ENCODE results near the gene LZIC.

The LZIC gene

DNA sequence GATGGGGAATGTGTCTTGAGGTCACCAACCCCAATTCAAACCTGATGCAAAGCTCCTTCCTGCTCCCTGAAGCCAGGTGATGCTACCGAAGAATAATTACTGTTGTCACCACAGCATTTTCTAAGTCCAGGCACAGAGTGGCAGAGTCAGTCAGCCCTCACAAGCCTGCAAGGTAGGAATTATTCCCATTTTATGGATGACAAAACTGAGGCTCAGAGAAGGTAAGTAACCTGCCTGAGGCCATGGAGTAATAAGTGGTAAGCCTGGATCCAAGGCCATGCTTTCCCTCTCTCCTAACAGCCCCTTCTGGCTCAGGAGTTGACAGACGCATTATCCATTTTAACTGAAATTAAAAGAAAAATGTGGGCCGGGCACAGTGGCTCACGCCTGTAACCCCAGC is 56.1 kb downstream of the LZIC start:
- H2AK5ac ChIP-seq (ENCODE audit: low read length, severe bottlenecking): no peak overlapping the region
- no peak overlapping the region for H3K14ac ChIP-seq (ENCODE audit: low read length in 2 of 2)
- no peak overlapping the region for H3K4me3 ChIP-seq (ENCODE audit: insufficient read depth in 1 of 2, low read depth in 1 of 2, low read length in 2 of 2)
- H2AFZ ChIP-seq (ENCODE audit: low read depth, low read length): no peak overlapping the region
- H3K79me1 ChIP-seq (replicated peaks; ENCODE audit: low read length, poor library complexity, severe bottlenecking): peaks cover 46% of the 10 kb centered on the region
- H4K8ac ChIP-seq (ENCODE audit: low read length): no peak overlapping the region
- 96% methylated on average over 4 of the region's 4 CpGs for WGBS
- H2BK15ac ChIP-seq (ENCODE audit: low read depth, poor library complexity, severe bottlenecking): no peak overlapping the region
- H2BK12ac ChIP-seq (ENCODE audit: low read length in 2 of 2): no peak overlapping the region
- peak overlapping the region; percentile 52 for H4K91ac ChIP-seq (ENCODE audit: low read length)
- H3K4ac ChIP-seq (ENCODE audit: low read depth in 1 of 2, low read length in 2 of 2): peak overlapping the region in 1 of 2 experiments; percentile 72
- H3K4me1 ChIP-seq (ENCODE audit: control insufficient read depth, insufficient read depth, low read depth, low read length): peaks cover 44% of the 10 kb centered on the region
- peaks cover 0 to 5% of the 10 kb centered on the region in 2 experiments for H3K27me3 ChIP-seq (ENCODE audit: control insufficient read depth in 1 of 2, insufficient read depth in 1 of 2, low read length in 2 of 2)
- H3K9me3 ChIP-seq (ENCODE audit: control insufficient read depth, low read length): no peaks in the 10 kb centered on the region
- H3K4me2 ChIP-seq (ENCODE audit: low read length, poor library complexity, severe bottlenecking): no peak overlapping the region
- H3K9ac ChIP-seq (ENCODE audit: low read length): no peak overlapping the region
- no peak overlapping the region for H3K18ac ChIP-seq (ENCODE audit: low read depth in 1 of 2, low read length in 2 of 2)
- H3K23ac ChIP-seq (ENCODE audit: low read length in 2 of 2): no peak overlapping the region
- no peak overlapping the region for H2BK120ac ChIP-seq (ENCODE audit: low read depth, low read length)
- DNase-seq: no peak
- no peak overlapping the region for H2BK5ac ChIP-seq (ENCODE audit: low read depth, low read length, poor library complexity, severe bottlenecking)
- peaks cover 0 to 45% of the 10 kb centered on the region in 2 experiments for H3K36me3 ChIP-seq (ENCODE audit: control insufficient read depth in 1 of 2, insufficient read depth in 2 of 2, low read depth in 1 of 2, low read length in 2 of 2)
- no peak overlapping the region for H3K27ac ChIP-seq (ENCODE audit: low read length, poor library complexity, severe bottlenecking)

DNA sequence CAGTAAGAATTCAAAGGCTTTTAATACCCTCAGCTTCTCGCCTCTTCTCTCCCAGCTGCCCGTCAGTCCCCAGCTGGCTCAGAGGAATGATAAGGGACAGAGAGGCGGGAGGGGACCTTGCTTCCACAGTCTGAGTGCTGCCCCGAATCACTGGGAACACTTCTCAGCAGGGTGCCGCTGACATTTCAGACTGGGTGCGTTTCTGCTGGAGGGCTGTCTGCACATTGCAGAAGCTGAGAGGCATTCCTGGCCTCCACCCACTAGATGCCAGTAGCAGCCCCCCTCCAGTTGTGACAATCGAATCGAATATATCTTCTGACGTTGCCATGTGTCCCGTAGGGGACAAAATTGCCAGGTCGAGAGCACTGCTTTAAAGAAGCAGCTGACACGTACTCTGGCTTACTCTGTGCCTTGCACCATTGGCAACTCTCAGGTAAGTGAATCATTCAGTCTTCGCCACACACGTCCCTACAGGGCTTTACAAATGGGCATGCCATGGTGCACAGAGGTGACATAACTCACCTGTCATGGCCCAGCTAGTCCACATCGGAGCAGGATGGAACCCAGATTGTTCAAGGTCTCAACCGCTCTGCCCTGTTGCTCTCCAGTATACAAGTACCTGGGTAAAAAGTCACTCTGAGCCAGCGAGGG is 57.0 kb downstream of the LZIC start:
- peaks cover 0 to 5% of the 10 kb centered on the region in 2 experiments for H3K27me3 ChIP-seq (ENCODE audit: control insufficient read depth in 1 of 2, insufficient read depth in 1 of 2, low read length in 2 of 2)
- no peak overlapping the region for H3K18ac ChIP-seq (ENCODE audit: low read depth in 1 of 2, low read length in 2 of 2)
- H3K4me3 ChIP-seq (ENCODE audit: insufficient read depth in 1 of 2, low read depth in 1 of 2, low read length in 2 of 2): no peak overlapping the region
- no peak overlapping the region for H2BK5ac ChIP-seq (ENCODE audit: low read depth, low read length, poor library complexity, severe bottlenecking)
- peaks cover 43% of the 10 kb centered on the region for H3K79me1 ChIP-seq (replicated peaks; ENCODE audit: low read length, poor library complexity, severe bottlenecking)
- no peaks in the 10 kb centered on the region for H3K9me3 ChIP-seq (ENCODE audit: control insufficient read depth, low read length)
- no peak overlapping the region for H3K4me2 ChIP-seq (ENCODE audit: low read length, poor library complexity, severe bottlenecking)
- H4K8ac ChIP-seq (ENCODE audit: low read length): no peak overlapping the region
- peaks cover 46% of the 10 kb centered on the region for H3K4me1 ChIP-seq (ENCODE audit: control insufficient read depth, insufficient read depth, low read depth, low read length)
- H3K9ac ChIP-seq (ENCODE audit: low read length): no peak overlapping the region
- no peak overlapping the region for H2AFZ ChIP-seq (ENCODE audit: low read depth, low read length)
- H2BK12ac ChIP-seq (ENCODE audit: low read length in 2 of 2): peak overlapping the region in 1 of 2 experiments; percentile 15
- H3K23ac ChIP-seq (ENCODE audit: low read length in 2 of 2): no peak overlapping the region
- DNase-seq: no peak
- H3K27ac ChIP-seq (ENCODE audit: low read length, poor library complexity, severe bottlenecking): no peak overlapping the region
- peak overlapping the region; percentile 44 for H2AK5ac ChIP-seq (ENCODE audit: low read length, severe bottlenecking)
- no peak overlapping the region for H3K4ac ChIP-seq (ENCODE audit: low read depth in 1 of 2, low read length in 2 of 2)
- H4K91ac ChIP-seq (ENCODE audit: low read length): peak overlapping the region; percentile 54
- H3K14ac ChIP-seq (ENCODE audit: low read length in 2 of 2): peak overlapping the region in 1 of 2 experiments; percentile 44
- no peak overlapping the region for H2BK15ac ChIP-seq (ENCODE audit: low read depth, poor library complexity, severe bottlenecking)
- H2BK120ac ChIP-seq (ENCODE audit: low read depth, low read length): no peak overlapping the region
- peaks cover 0 to 45% of the 10 kb centered on the region in 2 experiments for H3K36me3 ChIP-seq (ENCODE audit: control insufficient read depth in 1 of 2, insufficient read depth in 2 of 2, low read depth in 1 of 2, low read length in 2 of 2)
- WGBS: 82% methylated on average over 17 of the region's 17 CpGs

DNA sequence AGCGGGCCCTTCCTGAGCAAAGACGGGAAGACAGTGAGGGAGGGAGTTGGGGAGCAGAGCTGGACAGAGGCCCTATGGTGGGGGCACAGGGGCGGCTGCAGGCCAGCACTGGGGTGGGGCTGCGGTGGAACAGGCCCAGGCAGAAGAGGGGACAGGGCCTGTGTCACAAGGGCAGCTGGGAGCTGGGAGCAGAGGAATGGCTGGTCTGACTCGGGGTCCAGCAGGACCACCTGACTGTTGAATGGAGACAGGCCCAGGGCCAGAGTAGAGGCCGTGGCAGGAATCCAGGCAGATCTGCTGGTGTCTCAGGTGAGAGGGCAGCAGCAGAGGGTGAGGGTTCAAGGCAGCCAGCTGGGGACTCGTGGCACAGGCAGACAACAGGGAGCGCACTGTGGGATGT is 58.4 kb downstream of the LZIC start:
- Histone ChIP-seq H3K18ac (ENCODE audit: low read depth in 1 of 2, low read length in 2 of 2) (no peak overlapping the region), H4K8ac (ENCODE audit: low read length) (no peak overlapping the region), H2AK5ac (ENCODE audit: low read length, severe bottlenecking) (no peak overlapping the region), H2AFZ (ENCODE audit: low read depth, low read length) (no peak overlapping the region), H3K4ac (ENCODE audit: low read depth in 1 of 2, low read length in 2 of 2) (no peak overlapping the region), H3K4me2 (ENCODE audit: low read length, poor library complexity, severe bottlenecking) (no peak overlapping the region), H3K14ac (ENCODE audit: low read length in 2 of 2) (no peak overlapping the region), H3K79me1 (replicated peaks; ENCODE audit: low read length, poor library complexity, severe bottlenecking) (peaks cover 43% of the 10 kb centered on the region), H2BK120ac (ENCODE audit: low read depth, low read length) (no peak overlapping the region), H3K4me3 (ENCODE audit: insufficient read depth in 1 of 2, low read depth in 1 of 2, low read length in 2 of 2) (no peak overlapping the region), H3K4me1 (ENCODE audit: control insufficient read depth, insufficient read depth, low read depth, low read length) (peaks cover 40% of the 10 kb centered on the region), H2BK15ac (ENCODE audit: low read depth, poor library complexity, severe bottlenecking) (peak overlapping the region; percentile 58), H3K27ac (ENCODE audit: low read length, poor library complexity, severe bottlenecking) (no peak overlapping the region), H4K91ac (ENCODE audit: low read length) (no peak overlapping the region), H3K9me3 (ENCODE audit: control insufficient read depth, low read length) (no peaks in the 10 kb centered on the region), H3K23ac (ENCODE audit: low read length in 2 of 2) (peak overlapping the region in 1 of 2 experiments; percentile 27), H3K36me3 (ENCODE audit: control insufficient read depth in 1 of 2, insufficient read depth in 2 of 2, low read depth in 1 of 2, low read length in 2 of 2) (peaks cover 0 to 45% of the 10 kb centered on the region in 2 experiments), H2BK5ac (ENCODE audit: low read depth, low read length, poor library complexity, severe bottlenecking) (no peak overlapping the region), H2BK12ac (ENCODE audit: low read length in 2 of 2) (no peak overlapping the region), H3K9ac (ENCODE audit: low read length) (no peak overlapping the region), H3K27me3 (ENCODE audit: control insufficient read depth in 1 of 2, insufficient read depth in 1 of 2, low read length in 2 of 2) (peaks cover 0 to 5% of the 10 kb centered on the region in 2 experiments)
- DNase-seq: no peak
- WGBS: 94% methylated on average over 8 of the region's 8 CpGs

DNA sequence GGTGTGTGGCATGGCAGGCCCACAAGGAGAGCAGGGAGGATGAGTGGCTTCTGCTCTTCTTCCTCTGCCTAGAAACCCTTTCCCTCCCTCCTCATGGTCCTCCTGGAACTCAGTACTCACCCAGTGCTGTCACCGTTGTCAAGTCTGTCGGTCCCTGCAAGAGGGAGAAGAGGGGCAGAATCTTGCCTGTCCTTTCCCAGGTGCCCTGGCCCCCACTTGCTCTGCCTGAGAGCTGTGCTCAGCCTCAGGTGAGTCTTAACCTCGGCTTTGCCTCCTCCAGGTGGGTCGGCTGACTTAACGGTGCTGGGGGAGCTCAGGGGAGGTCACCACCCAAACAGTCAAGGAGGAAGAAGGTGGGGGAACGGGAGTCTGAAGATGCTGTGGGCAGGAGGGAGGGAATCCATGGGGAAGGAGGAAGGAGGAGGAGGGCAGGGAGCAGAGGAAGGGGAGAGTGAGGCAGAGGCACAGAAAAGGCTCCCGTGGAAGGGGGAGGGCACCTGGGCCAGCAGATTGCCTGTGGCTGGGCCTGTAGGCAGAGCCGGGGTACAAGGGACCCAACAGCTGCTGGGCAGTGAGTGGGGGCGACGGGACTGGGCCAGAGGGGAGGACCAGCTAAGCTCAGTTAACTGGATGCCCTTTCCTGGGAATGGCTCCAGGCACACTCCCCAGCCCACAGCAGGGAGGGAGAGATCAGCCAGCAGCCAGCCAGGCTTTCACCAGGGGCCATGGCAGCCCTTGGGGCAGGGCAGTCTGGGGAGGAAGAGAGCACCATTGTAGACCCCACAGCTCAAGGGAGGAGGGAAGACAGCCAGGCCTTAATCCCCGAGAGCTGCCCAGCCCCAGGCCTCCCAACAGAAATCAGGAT is 59.4 kb downstream of the LZIC start:
- Histone ChIP-seq H3K27ac (ENCODE audit: low read length, poor library complexity, severe bottlenecking) (no peak overlapping the region), H4K8ac (ENCODE audit: low read length) (peak overlapping the region; percentile 19), H2BK120ac (ENCODE audit: low read depth, low read length) (no peak overlapping the region), H3K9me3 (ENCODE audit: control insufficient read depth, low read length) (no peaks in the 10 kb centered on the region), H3K4me3 (ENCODE audit: insufficient read depth in 1 of 2, low read depth in 1 of 2, low read length in 2 of 2) (no peak overlapping the region), H3K4me2 (ENCODE audit: low read length, poor library complexity, severe bottlenecking) (no peak overlapping the region), H3K14ac (ENCODE audit: low read length in 2 of 2) (peak overlapping the region in 1 of 2 experiments; percentile 5), H2AFZ (ENCODE audit: low read depth, low read length) (no peak overlapping the region), H3K79me1 (replicated peaks; ENCODE audit: low read length, poor library complexity, severe bottlenecking) (peaks cover 39% of the 10 kb centered on the region), H3K27me3 (ENCODE audit: control insufficient read depth in 1 of 2, insufficient read depth in 1 of 2, low read length in 2 of 2) (peaks cover 0 to 5% of the 10 kb centered on the region in 2 experiments), H3K18ac (ENCODE audit: low read depth in 1 of 2, low read length in 2 of 2) (no peak overlapping the region), H3K23ac (ENCODE audit: low read length in 2 of 2) (peak overlapping the region in 1 of 2 experiments; percentile 14), H2AK5ac (ENCODE audit: low read length, severe bottlenecking) (no peak overlapping the region), H3K4me1 (ENCODE audit: control insufficient read depth, insufficient read depth, low read depth, low read length) (peaks cover 32% of the 10 kb centered on the region), H3K9ac (ENCODE audit: low read length) (no peak overlapping the region), H3K36me3 (ENCODE audit: control insufficient read depth in 1 of 2, insufficient read depth in 2 of 2, low read depth in 1 of 2, low read length in 2 of 2) (peaks cover 0 to 40% of the 10 kb centered on the region in 2 experiments), H2BK5ac (ENCODE audit: low read depth, low read length, poor library complexity, severe bottlenecking) (no peak overlapping the region), H2BK15ac (ENCODE audit: low read depth, poor library complexity, severe bottlenecking) (no peak overlapping the region), H4K91ac (ENCODE audit: low read length) (peak overlapping the region; percentile 29), H3K4ac (ENCODE audit: low read depth in 1 of 2, low read length in 2 of 2) (no peak overlapping the region), H2BK12ac (ENCODE audit: low read length in 2 of 2) (no peak overlapping the region)
- WGBS: 93% methylated on average over 11 of the region's 11 CpGs
- DNase-seq: no peak

All from mesenchymal stem cell (in vitro differentiated cells and primary cell).